Naive B cell (primary cell): ENCODE data around the gene ITSN2. TPM values are rescaled to one million over a fixed set of nuclear protein-coding genes. Genes with fewer than 3 reads are reported as not detected.
"Not testable (repeated sequence)": the region's sequence is repeated elsewhere in the genome, so short reads cannot be mapped to it uniquely, and the experiment has no call there.

Source experiments
- ATAC-seq, 2 donors: fragments of 150-1000 bp; cut with Tn5 transposase; 2 replicates each; pipeline ENCODE4 v1.10.0; 2021; ENCODE audit warnings: low read depth in 2 of 2, mild to moderate bottlenecking in 2 of 2, moderate library complexity in 2 of 2
- DNase-seq: peaks from one replicate; pipeline ENCODE4 v3.0.0; 2022
- H3K27ac Mint-ChIP-seq, 6 donors: one replicate each; pipeline ENCODE4 v1.8.0; 2020 to 2022; ENCODE audit warnings: mild to moderate bottlenecking in 6 of 6, mixed read lengths in 6 of 6, moderate library complexity in 5 of 6, inconsistent platforms in 2 of 6
- H3K27me3 Mint-ChIP-seq, 3 donors: one replicate each; pipeline ENCODE4 v1.8.0; 2021 to 2022; ENCODE audit warnings: mixed read lengths in 3 of 3, mild to moderate bottlenecking in 1 of 3
- H3K36me3 Mint-ChIP-seq, 2 donors: one replicate each; pipeline ENCODE4 v1.8.0; 2020 to 2022; ENCODE audit warnings: mixed read lengths in 2 of 2, inconsistent platforms in 1 of 2, mild to moderate bottlenecking in 1 of 2
- H3K4me1 Mint-ChIP-seq, 3 donors: one replicate each; pipeline ENCODE4 v1.8.0; 2020 to 2022; ENCODE audit warnings: mixed read lengths in 3 of 3, inconsistent platforms in 1 of 3, mild to moderate bottlenecking in 1 of 3, moderate library complexity in 1 of 3
- H3K4me3 Mint-ChIP-seq, 8 donors: one replicate each; pipeline ENCODE4 v1.8.0; 2020 to 2022; ENCODE audit warnings: mild to moderate bottlenecking in 8 of 8, mixed read lengths in 8 of 8, moderate library complexity in 8 of 8, inconsistent platforms in 2 of 8
- H3K9me3 Mint-ChIP-seq, 7 donors: one replicate each; pipeline ENCODE4 v1.8.0; 2020 to 2022; ENCODE audit warnings: mixed read lengths in 7 of 7, mild to moderate bottlenecking in 5 of 7, inconsistent platforms in 2 of 7, moderate library complexity in 1 of 7
- polyA plus RNA-seq, 6 donors: library from polyadenylated mRNA; unstranded; fragments of 300-500 nt; fragmentation: Illumina TruSeq; gene quantifications; one replicate each; pipeline ENCODE4 v1.2.3, GENCODE V29; 2021; ENCODE audit warnings: low read depth in 6 of 6

Gene ITSN2
- polyA plus RNA-seq = 100 to 1,000 TPM in 4 of 6 donors, 10 to 100 TPM in 2; 57.8 to 163 (median 113) TPM

DNA sequence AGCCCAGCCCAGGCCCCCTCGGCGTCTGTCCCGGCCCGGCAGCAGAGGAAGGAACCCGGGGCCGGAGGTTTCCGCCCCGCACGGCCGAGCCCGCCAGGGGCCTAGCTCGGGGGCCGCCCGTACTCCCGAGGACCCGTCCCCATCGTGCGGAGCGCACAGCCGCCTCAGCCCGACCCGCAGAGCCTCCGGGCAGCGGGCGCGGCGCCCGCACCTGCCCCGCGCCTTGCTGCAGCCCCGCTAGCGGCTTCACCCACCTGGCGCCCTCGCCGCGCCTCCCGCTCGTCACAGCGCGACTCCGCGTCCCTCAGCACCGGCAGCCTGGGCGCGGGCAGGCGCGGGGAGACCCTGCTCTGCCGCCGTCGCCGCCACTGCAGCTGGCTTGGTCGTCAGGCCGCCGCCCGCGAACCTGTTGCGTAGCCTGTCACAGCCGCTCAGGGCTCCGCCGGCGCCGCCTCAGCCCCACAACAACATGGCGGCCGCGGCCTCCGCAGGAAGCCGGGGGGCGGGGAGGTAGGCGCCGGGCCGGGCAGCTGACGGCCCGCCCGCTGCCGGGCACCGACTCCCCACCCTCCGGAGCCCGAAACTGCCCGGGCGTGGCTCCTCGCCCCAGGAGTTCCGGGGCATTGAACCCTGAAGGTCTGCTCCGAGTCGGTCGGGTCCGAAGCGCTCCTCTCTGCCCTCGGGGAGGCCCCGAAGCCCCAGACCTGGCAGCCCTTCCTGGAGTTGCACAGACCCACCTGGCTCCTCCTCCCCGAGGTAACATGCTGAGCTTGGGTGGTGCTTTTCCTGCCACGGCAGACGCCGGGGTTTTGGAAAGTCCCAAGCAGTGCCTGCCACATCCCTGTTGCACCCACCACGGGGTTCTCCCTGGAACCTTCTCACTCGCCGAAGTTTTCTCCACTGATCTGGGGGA is at the start of gene ITSN2:
Gene ITSN2, minus strand, starts transcription at position 487 of the 913 bp plus-strand sequence. CDS start 32,454 bp downstream, outside the sequence.
- DNase-seq (peak; percentile 92), ATAC-seq (peak; percentile 80 to 81)
- Mint-ChIP-seq H3K36me3 (no peaks in the 10 kb centered on the region), H3K4me1 (peaks cover 35 to 67% (median 63%) of the 10 kb centered on the region in 3 donors), H3K9me3 (peaks cover 0 to 3% (median 0%) of the 10 kb centered on the region in 7 donors), H3K27me3 (no peaks in the 10 kb centered on the region), H3K4me3 (peak within 1 kb of the TSS; percentile 86 to 98 (median 95)), H3K27ac (peak within 1 kb of the TSS; percentile 99)

GRCh38 chr2:24409171-24409570 is 48.8 kb upstream of the ITSN2 start:
- Mint-ChIP-seq H3K9me3 (no peaks in the 10 kb centered on the region), H3K27ac (no peak overlapping the region), H3K27me3 (peaks cover 20 to 23% (median 21%) of the 10 kb centered on the region in 3 donors), H3K4me3 (no peak overlapping the region), H3K36me3 (no peaks in the 10 kb centered on the region), H3K4me1 (no peaks in the 10 kb centered on the region)
- no peak for ATAC-seq
- no peak for DNase-seq

- not testable (repeated sequence) for ATAC-seq, H3K36me3 Mint-ChIP-seq, DNase-seq, H3K4me3 Mint-ChIP-seq, H3K9me3 Mint-ChIP-seq, H3K4me1 Mint-ChIP-seq
- Mint-ChIP-seq H3K27me3 (peaks cover 21 to 26% (median 25%) of the 10 kb centered on the region in 3 donors), H3K27ac (peak overlapping the region in 1 of 6 donors; percentile 25)
Observed at GRCh38 chr2:24408704-24409103, 48.4 kb upstream of the ITSN2 start.

DNA sequence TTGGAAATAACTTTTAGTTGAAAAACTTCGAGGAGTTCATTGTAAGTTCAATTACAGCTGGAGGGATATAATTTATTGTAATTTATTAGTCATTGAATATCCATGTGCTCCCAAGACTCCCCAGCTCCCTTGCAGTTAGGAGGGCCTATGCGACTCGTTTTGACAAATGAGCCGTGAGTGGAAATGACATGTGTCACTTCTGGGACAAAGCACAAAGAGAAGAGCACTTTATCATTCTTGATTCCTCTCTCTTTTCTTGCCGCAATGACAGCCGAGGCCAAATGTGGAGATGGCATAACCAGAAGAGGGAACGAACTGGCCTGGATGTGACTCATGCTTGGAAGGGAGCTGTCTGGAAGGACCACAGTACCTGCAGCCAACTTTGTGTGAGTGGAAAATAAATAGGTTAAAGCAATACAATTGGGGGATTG is 44.2 kb upstream of the ITSN2 start:
- no peak for DNase-seq
- Mint-ChIP-seq H3K27me3 (peaks cover 28 to 37% (median 35%) of the 10 kb centered on the region in 3 donors), H3K4me1 (no peaks in the 10 kb centered on the region), H3K4me3 (no peak overlapping the region), H3K36me3 (no peaks in the 10 kb centered on the region), H3K9me3 (peaks cover 0 to 6% (median 0%) of the 10 kb centered on the region in 7 donors), H3K27ac (no peak overlapping the region)
- ATAC-seq = no peak

DNA sequence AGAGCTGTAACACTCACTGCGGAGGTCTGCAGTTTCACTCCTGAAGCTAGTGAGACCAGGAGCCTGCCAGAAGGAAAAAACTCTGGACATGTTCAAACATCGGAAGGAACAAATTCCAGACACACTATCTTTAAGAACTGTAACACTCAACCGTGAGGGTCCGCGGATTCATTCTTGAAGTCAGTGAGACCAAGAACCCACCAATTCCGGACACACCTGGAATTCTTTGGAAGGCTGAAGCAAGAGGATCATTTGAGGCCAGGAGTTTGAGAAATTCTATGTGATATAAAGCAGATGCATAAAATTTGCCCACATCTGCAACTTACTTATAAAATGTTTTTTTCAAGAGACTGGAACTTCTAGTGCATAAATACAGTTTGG is 43.5 kb upstream of the ITSN2 start:
- H3K4me3 Mint-ChIP-seq = no peak overlapping the region
- no peaks in the 10 kb centered on the region for H3K4me1 Mint-ChIP-seq
- peaks cover 28 to 34% (median 30%) of the 10 kb centered on the region in 3 donors for H3K27me3 Mint-ChIP-seq
- DNase-seq = no peak
- no peaks in the 10 kb centered on the region for H3K36me3 Mint-ChIP-seq
- ATAC-seq = no peak
- H3K9me3 Mint-ChIP-seq = peaks cover 0 to 6% (median 0%) of the 10 kb centered on the region in 7 donors
- H3K27ac Mint-ChIP-seq = no peak overlapping the region

GRCh38 chr2:24403168-24403831 is 43.0 kb upstream of the ITSN2 start:
- no peak for ATAC-seq
- peaks cover 26 to 29% (median 26%) of the 10 kb centered on the region in 3 donors for H3K27me3 Mint-ChIP-seq
- no peak for DNase-seq

GRCh38 chr2:24402242-24403097 is 42.1 kb upstream of the ITSN2 start:
- Mint-ChIP-seq H3K27ac (no peak overlapping the region), H3K9me3 (peaks cover 0 to 6% (median 0%) of the 10 kb centered on the region in 7 donors), H3K27me3 (peaks cover 22 to 26% (median 22%) of the 10 kb centered on the region in 3 donors), H3K36me3 (no peaks in the 10 kb centered on the region), H3K4me3 (no peak overlapping the region), H3K4me1 (no peaks in the 10 kb centered on the region)
- DNase-seq (no peak), ATAC-seq (no peak)

More at GRCh38 chr2:24403168-24403831, 43.0 kb upstream of the ITSN2 start:
- Mint-ChIP-seq H3K4me3 (no peak overlapping the region), H3K9me3 (peaks cover 0 to 6% (median 0%) of the 10 kb centered on the region in 7 donors), H3K36me3 (no peaks in the 10 kb centered on the region), H3K4me1 (no peaks in the 10 kb centered on the region), H3K27ac (no peak overlapping the region)

DNA sequence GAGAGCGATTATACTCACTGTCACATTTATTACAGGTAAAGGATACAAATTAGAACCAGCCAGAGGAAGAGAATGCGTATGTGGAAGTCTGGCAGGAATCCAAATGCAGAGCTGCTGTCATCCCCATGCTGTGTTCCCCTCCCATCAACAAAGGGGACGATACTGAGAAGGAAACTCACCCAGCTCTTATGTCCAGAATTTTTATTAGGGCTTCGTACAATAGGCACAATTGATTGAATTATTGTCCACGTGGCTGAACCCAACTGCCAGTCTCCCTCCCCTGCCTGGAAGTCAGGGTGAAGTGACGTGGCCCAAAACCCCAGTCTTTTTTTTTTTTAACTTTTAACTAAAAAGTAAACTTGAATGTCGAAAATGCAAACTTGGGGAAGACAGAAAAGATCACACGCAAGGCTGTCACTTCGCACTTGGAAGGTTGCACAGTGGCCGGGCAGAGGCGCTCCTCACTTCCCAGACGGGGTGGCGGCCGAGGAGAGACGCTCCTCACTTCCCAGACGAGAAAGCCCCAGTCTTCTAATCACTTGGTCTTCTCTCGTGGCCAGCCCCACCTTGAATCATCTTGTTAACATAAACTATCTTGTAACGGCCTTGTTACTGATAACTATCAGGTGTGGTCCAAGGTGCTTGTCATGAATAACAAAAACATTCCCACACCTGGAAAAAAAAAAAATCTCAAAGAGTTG is 40.0 kb upstream of the ITSN2 start:
- H3K36me3 Mint-ChIP-seq = no peaks in the 10 kb centered on the region
- peaks cover 0 to 6% (median 0%) of the 10 kb centered on the region in 7 donors for H3K9me3 Mint-ChIP-seq
- peaks cover 18 to 23% (median 20%) of the 10 kb centered on the region in 3 donors for H3K27me3 Mint-ChIP-seq
- ATAC-seq (no peak), DNase-seq (no peak)
- H3K27ac Mint-ChIP-seq = peak overlapping the region in 1 of 6 donors; percentile 26
- H3K4me3 Mint-ChIP-seq = no peak overlapping the region
- no peaks in the 10 kb centered on the region for H3K4me1 Mint-ChIP-seq

DNA sequence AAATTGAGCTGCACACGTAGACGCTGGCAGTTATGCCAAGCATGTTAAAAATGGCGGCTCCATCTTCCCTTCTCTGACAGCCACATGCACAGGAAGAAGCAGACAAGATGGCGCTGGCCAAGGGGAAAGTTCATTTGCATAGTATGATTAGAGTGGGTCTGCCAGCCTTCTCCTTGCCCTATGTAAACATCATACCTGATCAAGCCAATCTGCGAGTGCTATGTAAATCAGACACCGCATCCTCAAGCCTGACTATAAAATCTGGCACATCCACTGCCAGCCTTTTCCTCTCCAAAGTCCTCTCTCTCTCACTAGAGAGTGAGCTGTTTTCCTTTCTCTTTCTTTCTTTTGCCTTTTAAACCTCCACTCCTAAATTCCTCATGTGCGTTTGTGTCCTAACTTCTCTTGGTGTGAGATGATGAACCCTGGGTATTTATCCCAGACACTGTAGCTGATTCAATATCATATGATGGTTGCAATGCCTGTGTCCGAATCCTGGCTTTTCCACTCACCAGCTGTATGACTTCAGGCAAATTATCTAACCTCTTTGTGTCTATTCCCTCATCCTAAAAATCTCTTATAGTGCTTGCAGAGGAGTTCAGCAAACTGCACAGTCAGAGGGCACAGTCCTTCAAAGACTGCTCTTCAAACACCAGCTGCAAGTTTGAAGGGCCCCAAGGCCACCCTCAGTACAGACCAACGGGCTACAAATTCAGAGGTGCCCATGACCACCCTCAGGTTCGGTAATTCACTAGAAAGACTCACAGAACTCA is 39.3 kb upstream of the ITSN2 start:
- ATAC-seq (no peak), DNase-seq (no peak)
- peak overlapping the region in 1 of 6 donors; percentile 63 for H3K27ac Mint-ChIP-seq
- H3K4me3 Mint-ChIP-seq = no peak overlapping the region
- H3K27me3 Mint-ChIP-seq = peaks cover 17 to 23% (median 19%) of the 10 kb centered on the region in 3 donors
- H3K4me1 Mint-ChIP-seq = no peaks in the 10 kb centered on the region
- peaks cover 0 to 6% (median 0%) of the 10 kb centered on the region in 7 donors for H3K9me3 Mint-ChIP-seq
- no peaks in the 10 kb centered on the region for H3K36me3 Mint-ChIP-seq

DNA sequence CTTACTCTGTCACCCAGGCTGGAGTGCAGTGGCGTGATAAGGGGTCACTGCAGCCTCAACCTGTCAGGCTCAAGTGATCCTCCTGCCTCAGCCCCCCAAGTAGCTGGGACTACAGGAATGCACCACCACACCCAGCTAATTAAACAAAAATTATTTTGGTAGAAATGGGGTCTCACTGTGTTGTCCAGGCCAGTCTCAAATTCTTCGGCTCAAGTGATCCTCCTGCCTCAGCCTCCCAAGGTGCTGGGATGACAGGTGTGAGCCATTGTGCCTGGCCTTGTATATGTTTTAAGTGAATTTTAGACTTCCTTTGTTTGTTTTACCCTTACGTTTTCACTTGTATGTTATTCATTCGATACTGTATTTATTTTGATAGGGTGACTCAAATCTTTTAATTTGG is 34.7 kb upstream of the ITSN2 start:
- Mint-ChIP-seq H3K27me3 (no peaks in the 10 kb centered on the region), H3K27ac (peak overlapping the region in 1 of 6 donors; percentile 12), H3K4me3 (no peak overlapping the region), H3K4me1 (no peaks in the 10 kb centered on the region), H3K36me3 (no peaks in the 10 kb centered on the region), H3K9me3 (no peaks in the 10 kb centered on the region)
- DNase-seq (no peak), ATAC-seq (no peak)

DNA sequence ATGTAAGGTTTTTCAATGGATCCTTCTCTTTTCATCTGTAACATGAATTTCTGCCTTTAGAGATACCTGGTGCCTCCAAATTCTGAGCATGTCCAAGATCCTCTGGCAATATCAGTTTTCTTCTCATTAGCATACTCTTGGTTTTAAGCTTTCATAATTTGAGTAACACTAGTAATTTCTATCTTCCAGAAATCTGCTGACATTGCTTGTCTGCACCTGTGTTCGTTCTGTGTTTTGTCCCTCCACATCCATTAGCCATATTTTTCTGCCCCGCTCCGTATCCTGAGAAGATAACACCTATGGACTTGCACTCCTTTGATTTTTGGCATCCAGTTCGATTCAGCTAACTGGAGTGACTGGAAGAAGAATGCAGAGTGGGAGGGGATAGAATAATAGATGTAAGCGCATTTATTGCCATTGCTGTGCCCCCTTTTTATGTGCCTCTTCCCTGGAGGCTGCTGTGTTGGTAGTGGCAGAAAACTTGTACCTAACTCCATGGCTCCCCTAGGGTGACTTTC is 32.3 kb upstream of the ITSN2 start:
- no peak overlapping the region for H3K4me3 Mint-ChIP-seq
- no peaks in the 10 kb centered on the region for H3K27me3 Mint-ChIP-seq
- ATAC-seq (no peak), DNase-seq (no peak)
- no peaks in the 10 kb centered on the region for H3K36me3 Mint-ChIP-seq
- H3K9me3 Mint-ChIP-seq = no peaks in the 10 kb centered on the region
- no peaks in the 10 kb centered on the region for H3K4me1 Mint-ChIP-seq
- no peak overlapping the region for H3K27ac Mint-ChIP-seq

- peaks cover 0 to 4% (median 4%) of the 10 kb centered on the region in 3 donors for H3K4me1 Mint-ChIP-seq
- no peaks in the 10 kb centered on the region for H3K36me3 Mint-ChIP-seq
- no peak for DNase-seq
- no peaks in the 10 kb centered on the region for H3K9me3 Mint-ChIP-seq
- H3K4me3 Mint-ChIP-seq = no peak overlapping the region
- H3K27me3 Mint-ChIP-seq = no peaks in the 10 kb centered on the region
- peak overlapping the region in 1 of 6 donors; percentile 86 for H3K27ac Mint-ChIP-seq
- ATAC-seq = no peak
Observed at GRCh38 chr2:24385366-24385765, 25.0 kb upstream of the ITSN2 start.
